ENCODE data around the gene PTPN14. TPM values are rescaled to one million over a fixed set of nuclear protein-coding genes. Genes with fewer than 3 reads are reported as not detected.

PTPN14 gene
- total RNA-seq, 1 donor from 2014 or later, result 24.6 TPM

DNA sequence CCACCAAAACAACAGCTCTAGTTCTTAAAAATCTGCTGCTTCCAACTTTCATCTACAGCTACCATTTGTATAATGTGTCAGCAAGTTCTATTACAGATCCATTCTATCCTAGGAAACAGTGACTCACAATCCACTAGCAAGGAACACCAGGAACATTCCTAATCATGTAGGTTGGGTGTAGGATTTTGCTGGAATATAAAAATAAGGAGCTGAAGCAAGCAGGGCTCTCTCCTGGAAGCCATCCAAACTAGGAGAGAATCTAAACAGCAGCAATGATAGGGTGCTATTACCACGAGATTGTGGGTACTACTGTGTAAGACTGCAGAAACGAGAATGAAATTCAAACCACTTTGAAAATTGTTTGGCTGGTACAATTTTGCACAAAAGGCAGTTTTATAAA, 135.0 kb downstream of the PTPN14 start:
- no peak overlapping the region for H3K4me3 ChIP-seq (ENCODE audit: low read depth, low read length)
- TF ChIP-seq, protein P1, sequence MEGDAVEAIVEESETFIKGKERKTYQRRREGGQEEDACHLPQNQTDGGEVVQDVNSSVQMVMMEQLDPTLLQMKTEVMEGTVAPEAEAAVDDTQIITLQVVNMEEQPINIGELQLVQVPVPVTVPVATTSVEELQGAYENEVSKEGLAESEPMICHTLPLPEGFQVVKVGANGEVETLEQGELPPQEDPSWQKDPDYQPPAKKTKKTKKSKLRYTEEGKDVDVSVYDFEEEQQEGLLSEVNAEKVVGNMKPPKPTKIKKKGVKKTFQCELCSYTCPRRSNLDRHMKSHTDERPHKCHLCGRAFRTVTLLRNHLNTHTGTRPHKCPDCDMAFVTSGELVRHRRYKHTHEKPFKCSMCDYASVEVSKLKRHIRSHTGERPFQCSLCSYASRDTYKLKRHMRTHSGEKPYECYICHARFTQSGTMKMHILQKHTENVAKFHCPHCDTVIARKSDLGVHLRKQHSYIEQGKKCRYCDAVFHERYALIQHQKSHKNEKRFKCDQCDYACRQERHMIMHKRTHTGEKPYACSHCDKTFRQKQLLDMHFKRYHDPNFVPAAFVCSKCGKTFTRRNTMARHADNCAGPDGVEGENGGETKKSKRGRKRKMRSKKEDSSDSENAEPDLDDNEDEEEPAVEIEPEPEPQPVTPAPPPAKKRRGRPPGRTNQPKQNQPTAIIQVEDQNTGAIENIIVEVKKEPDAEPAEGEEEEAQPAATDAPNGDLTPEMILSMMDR (conservative IDR thresholded peaks at IDR 0.05; ENCODE audit: low read depth, low read length), result no peak
- no peak for DNase-seq (ENCODE audit: low read depth)

DNA sequence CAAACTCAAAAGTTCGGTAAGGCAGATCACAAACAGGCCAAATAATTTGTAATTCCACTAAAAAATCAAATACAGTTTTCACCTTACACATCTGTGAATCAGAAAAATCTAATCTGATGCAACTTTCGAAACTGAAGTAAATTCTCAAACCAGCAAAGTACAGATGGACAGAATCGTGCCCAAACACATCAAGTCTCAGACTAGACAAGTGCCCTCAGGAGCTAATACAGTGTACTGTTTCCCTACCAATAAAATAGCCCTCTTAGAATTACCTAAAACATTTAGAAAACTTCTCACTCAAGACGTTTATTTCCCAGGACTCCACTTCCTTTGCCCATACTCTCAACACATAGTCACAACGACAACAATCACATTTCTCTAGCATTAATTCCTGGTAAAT, 136.3 kb downstream of the PTPN14 start:
- H3K4me3 ChIP-seq (ENCODE audit: low read depth, low read length), result no peak overlapping the region
- DNase-seq (ENCODE audit: low read depth), result no peak
- TF ChIP-seq, protein P1 (conservative IDR thresholded peaks at IDR 0.05; ENCODE audit: low read depth, low read length), result no peak

DNA sequence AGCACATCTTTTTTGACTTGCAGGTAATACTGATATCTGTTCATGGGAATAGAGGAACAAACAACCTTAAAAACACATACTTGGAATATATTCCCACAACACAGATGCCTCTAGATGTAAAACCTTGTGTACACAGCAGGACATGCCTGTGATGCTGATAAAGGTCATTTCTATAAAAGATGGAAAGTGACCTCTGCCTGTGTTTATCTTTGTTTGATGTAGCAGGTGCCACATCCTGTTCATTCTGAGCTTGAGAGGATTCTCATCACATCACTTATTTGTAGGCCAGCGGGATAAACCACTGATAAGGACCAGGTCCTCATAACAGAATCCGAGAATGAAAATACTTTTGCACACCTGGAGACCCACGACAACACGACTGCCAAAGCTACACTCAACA, 136.7 kb downstream of the PTPN14 start:
- TF ChIP-seq, protein P1 (conservative IDR thresholded peaks at IDR 0.05; ENCODE audit: low read depth, low read length), result no peak
- no peak for DNase-seq (ENCODE audit: low read depth)

DNA sequence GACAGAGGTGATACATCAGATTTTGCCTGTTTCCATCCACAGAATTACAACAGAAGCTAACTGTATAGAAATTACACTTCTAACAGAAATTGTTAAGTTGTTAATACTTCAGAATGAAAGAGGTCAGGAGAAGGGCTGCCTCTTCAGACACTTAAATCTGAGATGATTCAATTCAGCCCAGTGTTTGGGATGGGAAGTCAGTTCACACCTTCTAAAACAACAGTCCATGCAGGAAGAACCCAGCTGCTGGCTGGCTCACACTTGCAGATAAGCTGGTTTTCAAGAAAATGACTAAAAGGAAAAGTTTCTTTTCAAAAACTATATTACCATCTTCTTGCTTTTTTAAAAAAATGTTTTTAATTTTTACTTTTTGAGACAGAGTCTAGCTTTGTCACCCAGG, 138.1 kb downstream of the PTPN14 start:
- TF ChIP-seq, protein P1 (conservative IDR thresholded peaks at IDR 0.05; ENCODE audit: low read depth, low read length), result no peak
- DNase-seq (ENCODE audit: low read depth), result no peak
- H3K4me3 ChIP-seq (ENCODE audit: low read depth, low read length), result no peak overlapping the region

More for the DNA sequence above, 136.7 kb downstream of the PTPN14 start:
- H3K4me3 ChIP-seq (ENCODE audit: low read depth, low read length), result no peak overlapping the region

DNA sequence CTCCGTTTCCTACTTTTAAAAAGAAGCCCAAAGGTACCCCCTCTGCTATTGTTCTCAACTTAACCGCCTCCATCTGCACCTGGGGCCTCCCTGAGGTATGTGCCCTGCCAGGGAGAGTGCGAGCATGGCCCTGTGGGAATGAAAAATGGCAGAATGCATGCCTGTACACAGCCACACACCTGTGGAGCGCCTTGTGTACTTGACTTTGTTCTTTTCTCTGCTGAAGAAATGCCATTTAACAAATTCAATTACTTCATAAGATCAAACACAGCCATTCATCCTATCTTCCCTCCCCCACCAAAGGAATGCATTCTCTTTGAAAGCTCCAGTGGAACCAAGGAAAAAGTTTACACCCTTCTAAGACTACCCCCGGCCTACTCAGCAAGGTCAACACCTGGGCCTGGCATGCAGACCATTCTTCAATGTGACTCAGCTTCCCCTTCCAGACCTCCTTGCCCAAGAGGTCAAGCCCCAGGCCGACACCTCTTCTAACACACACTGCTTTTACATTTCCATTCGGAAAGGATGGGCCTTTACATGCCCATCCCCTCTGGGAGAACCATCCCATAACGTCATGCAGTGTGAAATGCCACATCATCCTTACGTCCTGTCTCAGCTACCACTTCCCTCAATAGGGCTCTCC, 146.7 kb downstream of the PTPN14 start:
- TF ChIP-seq, protein P1 (conservative IDR thresholded peaks at IDR 0.05; ENCODE audit: low read depth, low read length), result no peak
- peak; percentile 81 for DNase-seq (ENCODE audit: low read depth)
- no peak overlapping the region for H3K4me3 ChIP-seq (ENCODE audit: low read depth, low read length)

DNA sequence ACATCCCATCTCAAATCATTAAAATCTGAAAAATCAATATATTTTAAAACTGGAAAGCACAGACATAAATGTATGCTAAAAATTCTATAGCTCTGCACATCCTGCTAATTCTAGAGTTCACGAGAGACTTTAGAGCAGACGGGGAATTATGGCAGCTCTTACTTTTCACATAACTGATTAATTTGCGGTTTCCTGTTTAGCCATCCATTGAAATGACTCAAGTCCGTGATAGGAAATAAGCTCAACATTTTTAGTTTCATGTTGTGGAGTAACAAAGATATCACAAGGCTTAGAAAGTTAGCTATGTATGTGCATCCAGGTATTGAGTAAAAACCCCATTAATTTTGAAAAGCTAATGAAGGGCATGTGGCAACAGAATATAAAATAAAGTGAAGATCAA, 147.2 kb downstream of the PTPN14 start:
- no peak overlapping the region for H3K4me3 ChIP-seq (ENCODE audit: low read depth, low read length)
- peak; percentile 80 for DNase-seq (ENCODE audit: low read depth)
- TF ChIP-seq, protein P1 (conservative IDR thresholded peaks at IDR 0.05; ENCODE audit: low read depth, low read length), result no peak

DNA sequence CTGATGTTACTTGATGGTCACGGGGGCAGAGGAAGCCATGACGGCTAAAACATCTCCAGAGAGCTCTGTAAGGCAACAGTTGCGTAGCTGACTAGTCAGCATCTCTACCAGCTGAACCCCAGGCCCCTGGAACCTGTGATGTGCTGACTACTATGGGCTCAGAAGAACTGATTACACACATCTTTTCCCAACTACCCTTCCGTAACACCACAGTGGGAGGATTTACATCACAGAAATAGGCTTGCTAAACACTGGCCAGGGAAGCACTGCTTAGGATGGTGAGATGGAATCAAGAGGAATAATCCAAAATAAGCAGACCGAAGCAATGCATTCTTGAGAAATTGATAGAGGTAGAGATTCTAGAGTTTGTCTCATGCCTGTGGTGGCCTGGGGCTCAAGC, 148.0 kb downstream of the PTPN14 start:
- TF ChIP-seq, protein P1 (conservative IDR thresholded peaks at IDR 0.05; ENCODE audit: low read depth, low read length), result no peak
- no peak for DNase-seq (ENCODE audit: low read depth)
- H3K4me3 ChIP-seq (ENCODE audit: low read depth, low read length), result no peak overlapping the region

Measured in epithelial cell of proximal tubule (primary cell).